ENCODE data around the gene ACSF2.

- TF ChIP-seq TOX (CRISPR knock-in tag; IDR thresholded peaks at IDR 0.05; ENCODE audit: borderline replicate concordance), result no peak
- no peak for TF ChIP-seq PPARA (CRISPR knock-in tag; IDR thresholded peaks at IDR 0.05; ENCODE audit: borderline replicate concordance)
- TF ChIP-seq RARB (CRISPR knock-in tag; IDR thresholded peaks at IDR 0.05), result no peak
- TF ChIP-seq GLIS3 (CRISPR knock-in tag; IDR thresholded peaks at IDR 0.05), result no peak
- no peak for TF ChIP-seq TSHZ2 (CRISPR knock-in tag; IDR thresholded peaks at IDR 0.05)
- TF ChIP-seq CSDC2 (CRISPR knock-in tag; IDR thresholded peaks at IDR 0.05), result no peak
- TF ChIP-seq ZFP30 (CRISPR knock-in tag; IDR thresholded peaks at IDR 0.05), result no peak
Measured at GRCh38 chr17:50421308-50422051, 4.5 kb upstream of the ACSF2 start.

Measured in SK-N-SH treated with all-trans-retinoic acid at 6 μM for 48 hours (cell line).